Thyroid gland (tissue), 4 donors: ENCODE results near the gene PITX3. TPM values are rescaled to one million over a fixed set of nuclear protein-coding genes. Genes with fewer than 3 reads are reported as not detected.

ENCODE experiments used
- DNase-seq, 2 donors: peaks; one replicate each; pipeline ENCODE4 v3.0.0-alpha.2; 2019
- H3K27ac ChIP-seq, 3 donors: fragments of 200-600 bp; sonication (generic); 1 replicate in 2 of 3; 2 replicates in 1 of 3; pipeline ENCODE4 v1.5.1; 2016 to 2019; ENCODE audit warnings: mild to moderate bottlenecking in 1 of 3, moderate library complexity in 1 of 3
- H3K27me3 ChIP-seq: fragments of 200-600 bp; sonication (generic); one replicate; pipeline ENCODE4 v1.5.1; 2019
- H3K36me3 ChIP-seq, 2 donors: fragments of 200-600 bp; sonication (generic); one replicate each; pipeline ENCODE4 v1.5.1; 2016 to 2019
- H3K4me1 ChIP-seq, 2 donors: fragments of 200-600 bp; sonication (generic); one replicate each; pipeline ENCODE4 v1.5.1; 2017 to 2019
- H3K4me3 ChIP-seq, 3 donors: fragments of 200-600 bp; sonication (generic); replicated peaks in 1 of 3; 1 replicate in 2 of 3; 2 replicates in 1 of 3; pipeline ENCODE4 v1.5.1; 2016; ENCODE audit warnings: mild to moderate bottlenecking in 1 of 3
- H3K9me3 ChIP-seq: fragments of 200-600 bp; sonication (generic); one replicate; pipeline ENCODE4 v1.5.1; 2017
- CTCF ChIP-seq, 6 experiments: fragments of 200-600 bp in 3 of 6; fragments of 450-650 bp in 3 of 6; sonication (generic) in 3 of 6; IDR thresholded peaks; one replicate each; pipeline ENCODE4 v1.5.1; 2016 to 2019; ENCODE audit warnings: antibody characterized with exemption in 6 of 6, mild to moderate bottlenecking in 2 of 6, inconsistent platforms in 1 of 6, moderate library complexity in 1 of 6
- POLR2A ChIP-seq, 2 donors: fragments of 450-650 bp; IDR thresholded peaks; one replicate each; pipeline ENCODE4 v1.6.1; 2017; ENCODE audit warnings: antibody characterized with exemption in 2 of 2, mild to moderate bottlenecking in 2 of 2, moderate library complexity in 1 of 2
- WGBS, 2 donors: methylation state at CpG; one replicate each; pipeline ENCODE4 v1.1.5; 2017; 5-methylcytosine and 5-hydroxymethylcytosine counted together
- intact Hi-C: fragments of 100-400 bp; cut with DNase I; formaldehyde crosslinking; loops from one replicate; pipeline ENCODE4 v1.15.1; 2023
- total RNA-seq, 4 donors: library from RNA; depleted of rRNA; stranded (reverse); fragments of >200 nt; gene quantifications; one replicate each; pipeline ENCODE4 v1.2.3, GENCODE V29; 2016

Gene PITX3
- total RNA-seq, 4 donors from 2014 or later, result 0.45 TPM; not detected in 3

DNA sequence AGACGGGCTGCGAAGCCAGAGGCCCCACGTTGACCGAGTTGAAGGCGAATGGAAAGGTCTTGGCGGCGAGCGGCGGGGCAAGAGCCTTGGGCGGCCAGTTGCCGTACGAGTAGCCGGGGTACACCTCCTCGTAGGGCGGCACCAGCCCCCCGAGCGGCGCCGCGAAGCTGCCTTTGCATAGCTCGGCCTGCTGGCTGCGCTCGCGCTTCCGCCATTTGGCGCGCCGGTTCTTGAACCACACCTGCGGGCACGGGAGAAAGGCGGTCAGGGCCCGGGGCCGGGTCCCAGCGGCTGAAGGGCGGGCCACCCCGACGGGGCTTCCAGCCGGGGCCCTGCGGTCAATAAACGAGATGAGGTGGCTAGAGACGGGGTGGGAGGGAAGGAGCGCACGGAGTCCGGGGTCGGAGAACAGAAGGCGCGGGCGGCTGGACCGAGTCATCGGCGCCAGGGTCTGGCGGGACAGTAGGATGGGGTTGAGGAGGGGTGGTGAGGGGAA is 10.4 kb downstream of the PITX3 start:
- Histone ChIP-seq H3K27ac (no peak overlapping the region), H3K36me3 (no peaks in the 10 kb centered on the region), H3K27me3 (peaks cover 7% of the 10 kb centered on the region), H3K4me1 (peaks cover 18 to 28% of the 10 kb centered on the region in 2 donors), H3K9me3 (no peaks in the 10 kb centered on the region), H3K4me3 (peak overlapping the region in 1 of 3 donors; percentile 45)
- peak; percentile 30 to 34 for DNase-seq
- TF ChIP-seq CTCF (IDR thresholded peaks at IDR 0.05), result peak in 2 of 6 experiments; percentile 31 to 40
- TF ChIP-seq POLR2A (IDR thresholded peaks at IDR 0.05), result no peak
- intact Hi-C loops, result loop anchor here (2.0 to 10.0 kb wide), 3 partner anchors 116 to 364 kb away; no protein-coding TSS in a partner anchor
- WGBS, 2 donors, result 1 to 4% methylated on average over 11 to 38 of the region's 52 CpGs

DNA sequence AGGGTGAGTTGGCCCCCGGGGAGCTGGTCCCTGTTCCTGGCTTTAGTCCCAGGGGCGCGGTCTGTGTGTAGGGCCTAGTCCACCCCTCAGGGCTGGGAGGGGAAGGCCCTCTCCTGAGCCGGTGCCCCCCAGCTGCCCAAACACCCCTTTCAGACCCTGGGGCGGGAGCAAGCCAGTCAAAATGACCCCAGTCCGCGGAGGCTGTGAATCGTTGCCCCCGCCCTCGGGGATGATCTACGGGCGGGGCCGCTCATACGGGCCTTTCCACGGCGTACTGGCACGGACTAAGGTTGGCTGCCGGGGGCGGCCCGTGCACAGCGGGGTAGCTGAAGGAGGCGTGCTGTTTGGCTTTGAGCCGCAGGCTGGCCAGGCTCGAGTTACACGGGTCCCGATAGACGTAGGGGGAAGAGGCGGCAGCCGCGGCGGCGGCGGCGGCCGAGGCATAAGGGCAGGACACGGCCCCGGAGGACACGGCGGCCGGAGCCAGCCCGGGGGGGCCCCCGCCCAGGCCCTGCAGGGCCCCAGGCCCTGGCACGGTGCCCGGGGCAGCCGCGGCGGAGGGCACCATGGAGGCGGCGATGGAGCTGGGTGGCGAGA is 10.9 kb downstream of the PITX3 start:
- Histone ChIP-seq H3K27ac (no peak overlapping the region), H3K9me3 (no peaks in the 10 kb centered on the region), H3K4me3 (peak overlapping the region in 1 of 3 donors; percentile 45), H3K27me3 (peaks cover 7% of the 10 kb centered on the region), H3K36me3 (no peaks in the 10 kb centered on the region), H3K4me1 (peaks cover 22 to 28% of the 10 kb centered on the region in 2 donors)
- no peak for TF ChIP-seq POLR2A (IDR thresholded peaks at IDR 0.05)
- no peak for TF ChIP-seq CTCF (IDR thresholded peaks at IDR 0.05)
- intact Hi-C loops, result loop anchor here (2.0 to 10.0 kb wide), 3 partner anchors 116 to 364 kb away; no protein-coding TSS in a partner anchor
- DNase-seq, result peak; percentile 73 to 74
- WGBS, 2 donors, result 0% methylated on average over 3 to 9 of the region's 50 CpGs

GRCh38 chr10:102229810-102230263 is 11.5 kb downstream of the PITX3 start:
- peaks cover 7% of the 10 kb centered on the region for H3K27me3 ChIP-seq
- no peak overlapping the region for H3K27ac ChIP-seq
- 4% methylated on average over 13 to 14 of the region's 24 CpGs for WGBS, 2 donors
- intact Hi-C loops, result loop anchor here (2.0 to 10.0 kb wide), 4 partner anchors 117 to 365 kb away; no protein-coding TSS in a partner anchor
- H3K4me1 ChIP-seq, result peaks cover 22 to 28% of the 10 kb centered on the region in 2 donors
- no peaks in the 10 kb centered on the region for H3K36me3 ChIP-seq
- no peaks in the 10 kb centered on the region for H3K9me3 ChIP-seq
- peak; percentile 86 to 88 for DNase-seq
- peak overlapping the region in 1 of 3 donors; percentile 45 for H3K4me3 ChIP-seq
- TF ChIP-seq CTCF (IDR thresholded peaks at IDR 0.05) (peak; percentile 74 to 99 (median 94)), POLR2A (IDR thresholded peaks at IDR 0.05) (no peak)

DNA sequence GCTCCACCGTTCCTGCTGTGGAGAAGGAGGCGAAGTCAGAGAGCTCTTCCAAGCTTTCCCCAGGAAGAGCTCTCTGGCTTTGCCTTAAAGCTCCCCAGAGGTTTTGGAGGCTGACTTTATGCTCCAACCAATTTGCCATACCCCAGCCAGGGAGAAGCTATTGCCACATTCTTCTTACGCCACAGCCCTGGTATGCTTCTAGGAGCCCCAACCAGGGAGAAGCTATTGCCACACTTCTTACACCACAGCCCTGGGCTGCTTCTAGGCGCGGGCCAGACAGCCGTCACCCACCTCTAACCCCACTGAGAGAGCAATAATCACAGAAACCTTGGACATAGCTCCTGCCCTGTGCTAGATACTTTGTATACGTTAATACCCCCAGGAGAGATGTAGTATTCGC is 14.3 kb downstream of the PITX3 start:
- TF ChIP-seq POLR2A (IDR thresholded peaks at IDR 0.05) (no peak), CTCF (IDR thresholded peaks at IDR 0.05) (no peak)
- Histone ChIP-seq H3K4me3 (no peak overlapping the region), H3K27ac (no peak overlapping the region), H3K36me3 (no peaks in the 10 kb centered on the region), H3K9me3 (no peaks in the 10 kb centered on the region), H3K27me3 (peaks cover 7% of the 10 kb centered on the region), H3K4me1 (peaks cover 22 to 28% of the 10 kb centered on the region in 2 donors)
- intact Hi-C loops, result loop anchor here (5.0 kb wide), 1 partner anchor 175 kb away; no protein-coding TSS in a partner anchor
- 53 to 72% methylated on average over 7 to 8 of the region's 8 CpGs for WGBS, 2 donors
- no peak for DNase-seq

GRCh38 chr10:102226542-102226870 is 14.8 kb downstream of the PITX3 start:
- intact Hi-C loops, result loop anchor here (5.0 kb wide), 1 partner anchor 176 kb away; no protein-coding TSS in a partner anchor
- no peak for DNase-seq
- Histone ChIP-seq H3K36me3 (no peaks in the 10 kb centered on the region), H3K27ac (no peak overlapping the region), H3K4me3 (no peak overlapping the region), H3K4me1 (peaks cover 20 to 26% of the 10 kb centered on the region in 2 donors), H3K9me3 (no peaks in the 10 kb centered on the region), H3K27me3 (peaks cover 7% of the 10 kb centered on the region)
- TF ChIP-seq CTCF (IDR thresholded peaks at IDR 0.05) (no peak), POLR2A (IDR thresholded peaks at IDR 0.05) (no peak)
- WGBS, 2 donors, result 55 to 71% methylated on average over 8 of the region's 8 CpGs
